T47D (cell line): Measurements from ENCODE around the gene NTM.

Source experiments
- DNase-seq, 2 experiments: peaks; one replicate each; pipeline versions ENCODE4 v3.0.0 to v3.0.0-alpha.2; 2011 to 2012; ENCODE audit warnings: low read depth in 1 of 2, low spot score in 1 of 2
- JUND ChIP-seq: IDR thresholded peaks from 2 replicates; pipeline ENCODE4 v1.6.1; 2012; ENCODE audit warnings: low read depth
- in situ Hi-C: cut with HindIII; loops from 2 replicates; pipeline ENCODE4 v1.10.0; 2016; ENCODE audit warnings: low sequenced_read_pairs, low pct_unique_long_range_greater_than_20kb

The NTM gene

GRCh38 chr11:132078264-132079076, 708.1 kb downstream of the NTM start:
- in situ Hi-C loops = no loop called here
- DNase-seq = no peak
- no peak for TF ChIP-seq JUND

GRCh38 chr11:132080127-132080526, 709.7 kb downstream of the NTM start:
- no peak for DNase-seq
- TF ChIP-seq JUND = no peak
- in situ Hi-C loops = no loop called here

GRCh38 chr11:132082566-132082965, 712.2 kb downstream of the NTM start:
- in situ Hi-C loops = no loop called here
- DNase-seq = no peak
- no peak for TF ChIP-seq JUND

- no peak for TF ChIP-seq JUND
These were observed 714.0 kb downstream of the NTM start for GRCh38 chr11:132084433-132084832.

GRCh38 chr11:132087148-132087547, 716.7 kb downstream of the NTM start:
- DNase-seq = no peak
- no peak for TF ChIP-seq JUND
- in situ Hi-C loops = no loop called here

More at GRCh38 chr11:132084433-132084832, 714.0 kb downstream of the NTM start:
- in situ Hi-C loops = no loop called here
- no peak for DNase-seq

GRCh38 chr11:132088551-132088950, 718.1 kb downstream of the NTM start:
- TF ChIP-seq JUND = no peak
- no peak for DNase-seq
- in situ Hi-C loops = no loop called here

- no peak for DNase-seq
- TF ChIP-seq JUND = no peak
- in situ Hi-C loops = no loop called here
These were observed 723.3 kb downstream of the NTM start for GRCh38 chr11:132093536-132094259.

GRCh38 chr11:132094598-132094997, 724.2 kb downstream of the NTM start:
- DNase-seq = no peak
- TF ChIP-seq JUND = no peak
- in situ Hi-C loops = no loop called here

- in situ Hi-C loops = no loop called here
- no peak for DNase-seq
- no peak for TF ChIP-seq JUND
These were observed 725.1 kb downstream of the NTM start for GRCh38 chr11:132095230-132096131.

GRCh38 chr11:132096132-132096825, 725.9 kb downstream of the NTM start:
- no peak for TF ChIP-seq JUND

GRCh38 chr11:132099692-132100091, 729.3 kb downstream of the NTM start:
- no peak for DNase-seq
- TF ChIP-seq JUND = no peak
- in situ Hi-C loops = no loop called here

More at GRCh38 chr11:132096132-132096825, 725.9 kb downstream of the NTM start:
- DNase-seq = no peak
- in situ Hi-C loops = no loop called here

GRCh38 chr11:132100583-132100982, 730.2 kb downstream of the NTM start:
- TF ChIP-seq JUND = no peak
- in situ Hi-C loops = no loop called here
- DNase-seq = no peak
